Colonic mucosa (tissue), 4 donors: ENCODE measurements around the gene LHX5. TPM values are rescaled to one million over a fixed set of nuclear protein-coding genes. Genes with fewer than 3 reads are reported as not detected.
A peak's percentile ranks its signal among the peaks of the same experiment; 100 is the strongest.

Experiments used
- DNase-seq: peaks from one replicate; pipeline ENCODE4 v3.0.0-alpha.2; 2020
- H3K27ac ChIP-seq: fragments of 200-600 bp; one replicate; pipeline ENCODE4 v1.8.0; 2021
- H3K27me3 ChIP-seq: fragments of 200-600 bp; one replicate; pipeline ENCODE4 v1.8.0; 2021
- H3K36me3 ChIP-seq: fragments of 200-600 bp; one replicate; pipeline ENCODE4 v1.8.0; 2021
- H3K4me1 ChIP-seq: fragments of 200-600 bp; one replicate; pipeline ENCODE4 v1.8.0; 2021; ENCODE audit warnings: mild to moderate bottlenecking
- H3K4me3 ChIP-seq: fragments of 200-600 bp; one replicate; pipeline ENCODE4 v1.8.0; 2021
- H3K9ac ChIP-seq, 2 donors: one replicate each; pipeline ENCODE4 v1.7.0; 2013; ENCODE audit warnings: control low read depth in 2 of 2, low read depth in 2 of 2, low read length in 2 of 2
- H3K9me3 ChIP-seq: fragments of 200-600 bp; one replicate; pipeline ENCODE4 v1.8.0; 2021
- CTCF ChIP-seq: fragments of 200-600 bp; IDR thresholded peaks from one replicate; pipeline ENCODE4 v1.8.0; 2022; ENCODE audit warnings: antibody characterized with exemption, mild to moderate bottlenecking
- intact Hi-C: fragments of 100-400 bp; cut with DNase I; formaldehyde crosslinking; loops from one replicate; pipeline ENCODE4 v1.14.1; 2022
- total RNA-seq, 2 donors: library from RNA; stranded (reverse); fragmentation: NEBNext Ultra II Directional in 1 of 2; extraction: Animal tissue kit (Norgen Biotek cat#: 25700) in 1 of 2; gene quantifications; one replicate each; pipeline ENCODE4 v1.2.1, GENCODE V29; 2021
- donor health status: healthy.
- donor health status: DM: no; HTN: no; CAD: no.
- donor health status: DM: no; HTN: no; CAD: no.

Gene LHX5
- total RNA-seq, 2 donors from 2014 or later = not detected

DNA sequence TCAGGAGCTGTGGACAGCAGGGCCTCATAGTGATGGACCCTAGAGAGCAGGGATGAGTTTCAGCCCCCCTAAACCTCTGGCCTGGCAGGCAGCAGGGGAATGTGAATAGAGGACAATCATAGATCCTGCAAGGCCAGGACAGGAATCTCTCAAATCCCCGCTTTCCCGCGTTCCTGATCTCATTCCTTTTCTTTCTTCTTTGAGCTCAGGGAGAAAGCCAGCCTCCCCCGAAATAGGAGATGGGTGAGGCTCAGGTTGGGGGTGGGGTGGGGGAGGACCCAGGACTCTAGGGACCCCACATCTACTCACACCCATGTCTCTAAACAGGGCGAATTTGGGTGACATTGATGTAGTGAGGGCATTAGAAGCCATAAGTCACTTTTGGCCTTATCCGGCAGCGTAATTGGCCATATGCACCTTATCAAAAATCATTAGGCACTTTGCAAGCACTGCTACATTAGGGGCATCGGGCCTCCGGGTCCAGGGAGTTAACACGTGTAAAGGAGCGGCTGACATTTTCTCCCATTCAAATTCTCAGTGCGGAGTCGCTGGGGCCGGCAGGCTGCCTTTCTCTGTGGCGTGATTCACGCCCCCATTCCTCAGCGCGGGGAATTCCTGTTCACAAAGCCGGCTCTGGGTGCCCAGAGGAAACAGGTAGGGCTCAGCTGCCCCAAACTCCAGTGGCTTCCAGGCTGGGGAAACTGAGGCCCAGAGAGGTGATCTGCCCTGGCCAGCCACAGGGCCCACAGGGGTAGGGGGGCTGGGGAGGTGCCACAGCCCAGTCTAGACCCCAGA lies 1.5 kb downstream of the LHX5 start:
- TF ChIP-seq CTCF = no peak
- Histone ChIP-seq H3K27ac (no peak overlapping the region), H3K9ac (no peak overlapping the region), H3K4me3 (no peak overlapping the region), H3K9me3 (no peaks in the 10 kb centered on the region), H3K4me1 (no peaks in the 10 kb centered on the region), H3K36me3 (no peaks in the 10 kb centered on the region), H3K27me3 (peaks cover 98% of the 10 kb centered on the region)
- intact Hi-C loops = no loop called here
- no peak for DNase-seq

- Histone ChIP-seq H3K4me3 (no peak overlapping the region), H3K4me1 (no peaks in the 10 kb centered on the region), H3K36me3 (no peaks in the 10 kb centered on the region), H3K9me3 (no peaks in the 10 kb centered on the region), H3K9ac (no peak overlapping the region), H3K27ac (no peak overlapping the region), H3K27me3 (peaks cover 99% of the 10 kb centered on the region)
- TF ChIP-seq CTCF = no peak
- DNase-seq = no peak
- intact Hi-C loops = no loop called here
Measured at GRCh38 chr12:113469224-113469948, 2.3 kb downstream of the LHX5 start.

- intact Hi-C loops = no loop called here
- Histone ChIP-seq H3K27ac (no peak overlapping the region), H3K4me1 (no peaks in the 10 kb centered on the region), H3K4me3 (no peak overlapping the region), H3K36me3 (no peaks in the 10 kb centered on the region), H3K9ac (no peak overlapping the region), H3K9me3 (no peaks in the 10 kb centered on the region), H3K27me3 (peaks cover 99% of the 10 kb centered on the region)
- TF ChIP-seq CTCF = no peak
- DNase-seq = no peak
Measured at GRCh38 chr12:113468365-113469223, 3.1 kb downstream of the LHX5 start.

- no peaks in the 10 kb centered on the region for H3K4me1 ChIP-seq
- no peaks in the 10 kb centered on the region for H3K9me3 ChIP-seq
- peak overlapping the region; percentile 29 for H3K4me3 ChIP-seq
- no peak overlapping the region for H3K27ac ChIP-seq
- TF ChIP-seq CTCF = no peak
- no peaks in the 10 kb centered on the region for H3K36me3 ChIP-seq
- H3K27me3 ChIP-seq = peaks cover 100% of the 10 kb centered on the region
- intact Hi-C loops = no loop called here
- DNase-seq = no peak
- no peak overlapping the region for H3K9ac ChIP-seq
Measured at GRCh38 chr12:113467502-113468364, 3.9 kb downstream of the LHX5 start.
